Left ventricle myocardium inferior (tissue), 1 donor: ENCODE measurements around the gene RPL13A. TPM values are rescaled to one million over a fixed set of nuclear protein-coding genes. Genes with fewer than 3 reads are reported as not detected.

ENCODE experiments used
- DNase-seq: peaks from one replicate; pipeline ENCODE4 v3.0.0-alpha.2; 2020
- H3K27ac ChIP-seq: fragments of 200-600 bp; replicated peaks from 2 replicates; pipeline ENCODE4 v1.8.0; 2021
- H3K27me3 ChIP-seq: fragments of 200-600 bp; 2 replicates; pipeline ENCODE4 v1.8.0; 2021; ENCODE audit warnings: low read depth
- H3K36me3 ChIP-seq: fragments of 200-600 bp; 2 replicates; pipeline ENCODE4 v1.8.0; 2021
- H3K4me1 ChIP-seq: fragments of 200-600 bp; 2 replicates; pipeline ENCODE4 v1.8.0; 2021
- H3K4me3 ChIP-seq: fragments of 200-600 bp; 2 replicates; pipeline ENCODE4 v1.8.0; 2021; ENCODE audit warnings: mild to moderate bottlenecking, moderate library complexity
- H3K9me3 ChIP-seq: fragments of 200-600 bp; replicated peaks from 2 replicates; pipeline ENCODE4 v1.8.0; 2021
- CTCF ChIP-seq: fragments of 200-600 bp; IDR thresholded peaks from 2 replicates; pipeline ENCODE4 v1.8.0; 2021; ENCODE audit warnings: antibody characterized with exemption, mild to moderate bottlenecking, borderline replicate concordance
- intact Hi-C: fragments of 100-400 bp; cut with micrococcal nuclease; formaldehyde crosslinking; loops from one replicate; pipeline ENCODE4 v1.11.0; 2022
- microRNA-seq: library from miRNA; unstranded; fragments of <30 nt; microRNA quantifications from one replicate; pipeline ENCODE4 v1.2.0, GENCODE V29; 2020
- total RNA-seq: library from RNA; stranded (reverse); fragmentation: NEBNext Ultra II Directional; extraction: Animal tissue kit (Norgen Biotek cat#: 25700); gene quantifications from one replicate; pipeline ENCODE4 v1.2.1, GENCODE V29; 2021
- donor health status: DM: no; HTN: yes; CAD: no; lungs with severe emphysema.

Gene RPL13A
- total RNA-seq, 1 donor from 2014 or later, result 1,308 TPM

GRCh38 chr19:49538643-49539042, 51.2 kb downstream of the RPL13A start:
- DNase-seq, result no peak
- Histone ChIP-seq H3K9me3 (no peaks in the 10 kb centered on the region), H3K36me3 (peaks cover 7% of the 10 kb centered on the region), H3K27me3 (no peaks in the 10 kb centered on the region), H3K4me3 (no peak overlapping the region), H3K27ac (no peak overlapping the region), H3K4me1 (peaks cover 12% of the 10 kb centered on the region)
- intact Hi-C loops, result no loop called here
- no peak for TF ChIP-seq CTCF

DNA sequence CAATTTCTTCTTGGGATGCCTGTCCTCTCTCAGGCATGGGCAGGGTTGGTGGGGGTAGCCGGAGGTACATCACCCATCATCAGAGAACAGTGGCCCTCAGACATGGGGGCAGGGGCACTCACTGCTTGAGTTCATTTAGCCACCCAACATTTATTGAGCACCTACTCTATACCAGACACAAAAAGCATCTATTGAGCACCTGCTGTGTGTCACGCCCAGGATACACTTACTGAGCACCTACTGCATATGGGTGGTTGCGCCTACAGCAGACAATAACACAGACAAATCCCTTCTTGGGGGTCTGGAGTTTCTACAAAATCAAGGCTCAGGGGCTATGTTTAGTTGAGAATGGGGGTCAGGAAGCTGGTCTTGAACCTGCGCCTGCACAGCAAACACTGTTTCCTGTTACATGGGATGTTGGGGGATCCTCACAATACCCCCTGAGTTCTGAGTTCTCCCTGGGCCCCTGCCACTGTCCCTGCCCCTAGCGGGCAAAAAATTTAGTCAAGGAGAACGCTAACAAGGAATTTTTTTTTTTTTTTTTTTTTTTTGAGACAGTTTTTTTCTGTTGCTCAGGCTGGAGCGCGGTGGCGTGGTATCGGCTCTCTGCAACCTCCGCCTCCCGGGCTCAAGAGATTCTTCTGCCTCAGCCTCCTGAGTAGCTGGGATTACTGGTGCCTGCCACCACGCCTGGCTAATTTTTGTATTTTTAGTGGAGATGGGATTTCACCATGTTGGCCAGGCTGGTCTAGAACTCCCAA, 52.0 kb downstream of the RPL13A start:
- Histone ChIP-seq H3K9me3 (no peaks in the 10 kb centered on the region), H3K36me3 (peaks cover 7% of the 10 kb centered on the region), H3K27me3 (no peaks in the 10 kb centered on the region), H3K4me3 (no peak overlapping the region), H3K4me1 (peaks cover 5% of the 10 kb centered on the region), H3K27ac (no peak overlapping the region)
- no peak for DNase-seq
- intact Hi-C loops, result no loop called here
- TF ChIP-seq CTCF, result no peak

Small RNA genes lying within 50 kb of the gene (microRNA-seq; reads per million reads assigned to microRNA genes)
- gene MIR150, result 508 reads per million, percentile 74 among the genes with 10 or more reads in this experiment

Other genes with a start within 250 kb of the RPL13A start
- 1.1 TPM for gene SLC6A16, start 162.4 kb upstream of the RPL13A start, total RNA-seq
- 3.7 TPM for gene CD37, start 152.2 kb upstream of the RPL13A start, total RNA-seq
- 44.1 TPM for gene TEAD2, start 125.2 kb upstream of the RPL13A start, total RNA-seq
- not detected for gene DKKL1, start 123.7 kb upstream of the RPL13A start, total RNA-seq
- gene KASH5, start 99.4 kb upstream of the RPL13A start, total RNA-seq, result not detected
- not detected for gene PTH2, start 64.2 kb upstream of the RPL13A start, total RNA-seq
- gene GFY, start 62.2 kb upstream of the RPL13A start, total RNA-seq, result 0.14 TPM
- 0.99 TPM for gene SLC17A7, start 46.1 kb upstream of the RPL13A start, total RNA-seq
- 24.7 TPM for gene PIH1D1, start 35.8 kb upstream of the RPL13A start, total RNA-seq
- gene ALDH16A1, start 34.4 kb upstream of the RPL13A start, total RNA-seq, result 9.6 TPM
- gene FLT3LG, start 13.4 kb upstream of the RPL13A start, total RNA-seq, result 3.1 TPM
- 998 TPM for gene RPS11, start 8.8 kb downstream of the RPL13A start, total RNA-seq
- 80.9 TPM for gene FCGRT, start 25.1 kb downstream of the RPL13A start, total RNA-seq
- 7.5 TPM for gene RCN3, start 40.4 kb downstream of the RPL13A start, total RNA-seq
- 47.3 TPM for gene NOSIP, start 92.9 kb downstream of the RPL13A start, total RNA-seq
- 0.88 TPM for gene PRRG2, start 93.7 kb downstream of the RPL13A start, total RNA-seq
- 15.5 TPM for gene PRR12, start 103.6 kb downstream of the RPL13A start, total RNA-seq
- 116 TPM for gene RRAS, start 152.5 kb downstream of the RPL13A start, total RNA-seq
- 38.8 TPM for gene SCAF1, start 154.6 kb downstream of the RPL13A start, total RNA-seq
- gene IRF3, start 178.2 kb downstream of the RPL13A start, total RNA-seq, result 34.5 TPM
- 11.4 TPM for gene BCL2L12, start 178.3 kb downstream of the RPL13A start, total RNA-seq
- 112 TPM for gene PRMT1, start 189.7 kb downstream of the RPL13A start, total RNA-seq
- 0.49 TPM for gene ADM5, start 202.0 kb downstream of the RPL13A start, total RNA-seq
- 2.5 TPM for gene CPT1C, start 203.5 kb downstream of the RPL13A start, total RNA-seq